NCI-H460 (cell line): ENCODE data around the gene RAC2. TPM values are rescaled to one million over a fixed set of nuclear protein-coding genes. Genes with fewer than 3 reads are reported as not detected.

Experiments
- DNase-seq: peaks from one replicate; pipeline ENCODE4 v3.0.0-alpha.2; 2016; ENCODE audit warnings: low read depth; ENCODE audit errors: extremely low read depth
- small RNA-seq, 2 experiments: library from RNA; depleted of rRNA; stranded (forward); fragments of <200 nt; gene quantifications; one replicate each; pipeline ENCODE3, GENCODE V24; 2014
- total RNA-seq: library from RNA; depleted of rRNA; stranded (reverse); fragments of >200 nt; shearing (Covaris generic); gene quantifications from 2 replicates; pipeline ENCODE4 v1.2.3, GENCODE V29; 2014; rRNA removed

RAC2 gene
- total RNA-seq, 1 experiment from 2014 or later: 1.3 TPM

GRCh38 chr22:37179622-37180420 is 64.2 kb downstream of the RAC2 start:
- DNase-seq: no peak

- no peak for DNase-seq
Observed at GRCh38 chr22:37179126-37179470, 65.0 kb downstream of the RAC2 start.

- DNase-seq: no peak
Observed at GRCh38 chr22:37178350-37179125, 65.5 kb downstream of the RAC2 start.

DNA sequence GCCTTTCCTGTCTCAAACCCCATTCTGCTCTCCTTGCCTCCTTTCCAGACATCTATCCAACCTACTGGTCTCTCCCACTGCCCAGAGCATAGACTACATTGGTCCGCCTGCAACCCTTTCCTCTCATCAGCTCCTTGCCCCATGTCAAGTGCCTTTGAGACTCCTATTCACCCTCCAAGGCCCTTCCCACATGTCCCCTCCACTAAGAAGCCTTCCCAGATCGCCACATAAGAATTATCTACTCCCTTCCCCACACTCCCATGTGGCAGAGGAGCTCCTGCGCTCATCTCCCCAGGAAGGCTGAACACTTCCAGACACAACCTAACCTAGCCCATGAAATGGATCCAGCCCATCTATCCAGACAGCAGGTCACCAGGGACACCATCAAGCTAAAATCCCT is 66.3 kb downstream of the RAC2 start:
- no peak for DNase-seq

DNA sequence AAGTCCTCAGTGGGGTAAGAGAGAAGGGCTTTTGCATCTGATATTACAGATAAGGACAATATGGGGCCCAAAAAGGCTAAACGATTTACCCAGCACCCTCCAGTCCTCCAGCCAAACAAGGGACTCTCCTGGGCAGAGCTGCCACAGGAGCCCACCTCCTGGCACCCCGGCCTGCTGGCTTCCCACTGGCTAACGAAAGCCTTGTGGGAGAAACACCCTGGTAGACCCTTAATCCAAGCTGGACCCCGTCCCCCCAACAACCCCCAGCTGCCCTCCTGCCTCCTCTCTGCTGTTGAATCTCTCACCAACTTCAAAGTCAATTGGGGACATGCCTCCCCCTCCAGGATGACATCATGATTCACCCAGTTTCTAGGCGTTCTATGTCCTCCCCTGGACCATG is 66.8 kb downstream of the RAC2 start:
- DNase-seq: no peak

GRCh38 chr22:37176464-37177061 is 67.5 kb downstream of the RAC2 start:
- no peak for DNase-seq

DNA sequence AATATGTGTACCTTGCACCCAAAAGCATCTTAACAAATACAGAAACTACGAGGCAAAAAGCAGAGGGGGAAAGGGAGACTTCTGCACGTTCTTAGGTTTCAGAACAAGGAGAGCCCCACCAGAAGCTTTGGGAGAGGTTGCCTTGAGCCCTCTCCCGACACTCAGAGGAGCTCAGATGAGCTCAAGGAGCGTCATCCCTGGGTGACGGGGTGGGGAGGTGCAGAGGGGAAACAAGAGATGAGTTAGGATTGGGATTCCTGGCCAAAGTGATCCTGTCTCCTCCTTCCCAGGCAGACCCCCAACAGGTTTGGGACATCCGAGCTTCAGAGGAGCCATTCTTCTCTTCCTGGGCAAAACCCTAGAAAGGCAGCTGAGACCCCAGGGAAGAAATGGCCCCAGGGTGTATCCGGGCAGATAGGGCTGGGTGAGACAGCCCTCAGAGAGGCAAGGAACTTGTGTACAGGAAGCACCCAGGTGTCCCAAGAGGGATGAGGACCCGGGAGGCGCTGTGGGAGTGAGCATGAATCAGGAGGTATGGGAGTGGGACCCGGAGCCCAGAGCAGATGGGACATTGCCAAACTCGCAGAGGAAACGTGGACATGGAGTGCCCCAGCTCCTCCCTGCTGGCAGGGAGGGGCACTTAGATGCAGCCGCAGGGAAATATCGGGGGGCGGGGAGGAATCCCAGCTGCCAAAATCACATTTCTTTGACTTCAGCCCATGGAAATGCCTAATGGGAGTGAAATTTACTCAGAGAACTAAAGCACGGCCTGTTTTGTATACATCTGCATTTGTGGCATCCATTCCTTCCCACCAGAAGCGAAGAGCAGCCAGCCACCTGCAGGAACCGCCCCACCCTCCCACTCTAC is 68.4 kb downstream of the RAC2 start:
- no peak for DNase-seq

Small RNA genes lying within 50 kb of the gene (small RNA-seq; reads per million reads assigned to genes)
- gene Z82188.1: 0 reads per million in 2 experiments

Other genes starting within 250 kb of the RAC2 start
- gene TST, start 224.8 kb downstream of the RAC2 start, total RNA-seq: 11.5 and 13.8 TPM in 2 replicates
- 41.9 and 49.9 TPM in 2 replicates for gene MPST, start 224.5 kb downstream of the RAC2 start, total RNA-seq
- gene KCTD17, start 192.5 kb downstream of the RAC2 start, total RNA-seq: 3.3 and 4.1 TPM in 2 replicates
- not detected in 2 replicates for gene TMPRSS6, start 134.6 kb downstream of the RAC2 start, total RNA-seq
- gene IL2RB, start 94.4 kb downstream of the RAC2 start, total RNA-seq: not detected in 2 replicates
- gene C1QTNF6, start 56.0 kb downstream of the RAC2 start, total RNA-seq: 2.7 and 2.9 TPM in 2 replicates
- gene SSTR3, start 31.8 kb downstream of the RAC2 start, total RNA-seq: not detected in 2 replicates
- gene CYTH4, start 38.2 kb upstream of the RAC2 start, total RNA-seq: not detected in 2 replicates
- gene ELFN2, start 183.2 kb upstream of the RAC2 start, total RNA-seq: 0.02 TPM in 1 of 2 replicates, not detected in the other
- not detected in 2 replicates for gene MFNG, start 242.1 kb upstream of the RAC2 start, total RNA-seq